ENCODE measurements around the gene TBX4.

DNA sequence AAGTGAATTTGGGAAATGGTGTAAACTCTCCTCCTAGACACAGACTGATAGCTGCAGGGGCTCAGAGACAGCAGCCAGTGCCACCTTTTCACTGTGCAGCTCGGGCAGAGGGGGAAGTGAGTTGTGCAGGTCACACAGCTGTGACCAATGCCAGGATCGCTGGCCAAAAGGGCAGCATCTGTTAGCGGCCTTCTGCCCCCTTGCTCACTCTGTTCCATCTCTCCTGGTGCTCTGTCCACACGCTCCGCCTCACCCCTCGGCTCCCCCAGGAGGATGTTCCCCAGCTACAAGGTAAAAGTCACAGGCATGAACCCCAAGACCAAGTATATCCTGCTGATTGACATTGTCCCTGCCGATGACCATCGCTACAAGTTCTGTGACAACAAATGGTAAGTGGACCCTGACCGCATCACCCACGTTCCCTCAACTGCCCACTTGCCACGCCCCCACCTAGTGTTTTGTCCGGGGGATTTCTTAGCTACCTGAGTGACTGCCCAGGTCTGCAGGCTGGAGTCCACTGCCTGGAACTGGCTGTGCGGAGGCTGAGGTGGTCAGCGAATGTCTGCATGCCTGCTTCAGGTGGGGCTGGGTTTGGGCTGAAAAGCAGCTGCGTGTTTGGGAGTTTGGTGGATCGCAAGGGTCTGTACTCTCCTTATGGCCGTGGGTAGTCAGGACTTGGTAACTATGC, 13.5 kb downstream of the TBX4 start:
- TF ChIP-seq CTCF (IDR thresholded peaks at IDR 0.05) (no peak), CHD2 (IDR thresholded peaks at IDR 0.05; ENCODE audit: low read length, partially characterized antibody) (no peak), JUN (IDR thresholded peaks at IDR 0.05) (no peak), SMC3 (IDR thresholded peaks at IDR 0.05) (no peak), ESRRA (IDR thresholded peaks at IDR 0.05; ENCODE audit: borderline replicate concordance, low read length) (no peak), NPAS2 (CRISPR knock-in tag; IDR thresholded peaks at IDR 0.05; ENCODE audit: borderline replicate concordance) (no peak), KDM5A (IDR thresholded peaks at IDR 0.05) (no peak)

All from A549 (cell line).